H54 (cell line): ENCODE data around the gene HDAC10.

Experiments used
- DNase-seq: peaks from one replicate; pipeline ENCODE4 v3.0.0; 2011; ENCODE audit warnings: low spot score, mixed read lengths; ENCODE audit not compliant: insufficient read length
- FAIRE-seq: peaks from 3 replicates; lab custom pipeline; 2011; peaks lifted over from hg19 to GRCh38; lab: Jason Lieb, UNC
- POLR2A ChIP-seq: IDR thresholded peaks from 2 replicates; pipeline ENCODE4 v1.6.1; 2011; ENCODE audit warnings: low read depth, mild to moderate bottlenecking, low read length

Gene HDAC10

DNA sequence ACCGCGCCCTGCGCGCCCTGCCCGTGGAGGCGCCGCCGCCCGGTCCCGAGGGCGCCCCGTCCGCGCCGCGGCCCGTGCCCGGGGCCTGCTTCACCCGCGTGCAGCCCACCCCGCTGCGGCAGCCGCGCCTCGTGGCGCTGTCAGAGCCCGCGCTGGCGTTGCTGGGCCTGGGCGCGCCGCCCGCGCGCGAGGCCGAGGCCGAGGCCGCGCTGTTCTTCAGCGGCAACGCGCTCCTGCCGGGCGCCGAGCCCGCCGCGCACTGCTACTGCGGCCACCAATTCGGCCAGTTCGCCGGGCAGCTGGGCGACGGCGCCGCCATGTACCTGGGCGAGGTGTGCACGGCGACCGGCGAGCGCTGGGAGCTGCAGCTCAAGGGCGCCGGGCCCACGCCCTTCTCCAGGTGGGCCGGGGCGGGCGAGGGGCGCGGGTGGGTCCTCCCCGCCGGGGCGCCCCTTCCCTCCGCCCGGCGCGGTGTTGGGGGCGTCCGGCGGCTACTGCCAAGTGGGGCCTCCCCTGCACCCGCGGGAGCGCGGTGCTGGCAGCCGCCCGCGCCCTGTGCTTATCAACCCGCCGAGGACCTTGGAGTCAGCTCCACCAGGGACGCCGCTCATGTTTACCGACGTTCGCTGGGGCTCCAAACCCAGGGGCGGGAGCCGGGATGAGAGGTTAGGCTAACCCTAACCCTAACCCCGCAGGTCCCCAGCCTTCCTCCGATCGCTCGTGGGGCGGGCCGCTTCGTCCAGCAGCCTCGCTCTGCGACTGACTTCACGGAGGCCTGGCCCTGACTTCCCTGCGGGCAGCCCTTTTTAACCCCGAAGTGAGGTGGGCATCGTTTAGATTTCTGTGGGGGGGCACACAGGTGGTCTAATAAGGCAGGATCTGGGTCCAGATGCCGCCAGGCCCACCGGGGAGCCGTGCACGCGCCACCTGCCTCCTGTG is 49.6 kb downstream of the HDAC10 start:
- DNase-seq (no peak), FAIRE-seq (no peak)
- no peak for TF ChIP-seq POLR2A

DNA sequence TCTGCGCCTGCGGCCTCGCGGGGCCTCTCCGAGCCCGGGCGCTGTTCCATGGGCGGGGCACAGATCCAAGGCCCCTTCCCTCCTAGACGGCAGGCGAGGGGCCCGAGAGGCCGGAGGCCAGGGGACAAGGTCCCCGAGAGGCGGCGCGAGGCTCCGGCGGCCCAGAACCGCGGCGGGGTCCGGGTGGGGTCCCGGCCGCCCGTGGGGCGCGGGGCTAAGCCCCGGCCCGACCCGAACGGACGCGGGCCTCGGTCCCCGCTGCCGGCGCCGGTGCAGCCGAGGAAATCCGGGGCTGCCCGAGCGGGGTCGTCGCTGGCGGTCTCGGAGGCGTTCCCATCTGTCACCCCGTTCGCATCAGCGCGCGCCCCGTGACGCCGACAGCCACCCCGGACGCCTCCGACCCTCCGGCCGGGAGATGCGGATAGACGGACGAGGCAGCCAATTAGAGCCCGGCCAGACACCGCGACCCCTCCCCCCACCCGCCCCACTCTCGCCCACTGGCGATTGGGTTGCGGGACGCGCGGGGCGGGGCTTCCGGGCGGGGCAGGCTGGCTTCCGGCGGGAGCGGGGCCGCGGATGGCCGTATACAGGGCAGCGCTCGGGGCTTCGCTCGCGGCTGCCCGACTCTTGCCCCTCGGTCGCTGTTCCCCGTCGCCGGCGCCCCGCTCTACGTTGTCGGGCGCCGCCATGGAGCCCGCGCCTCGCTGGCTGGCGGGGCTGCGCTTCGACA is 50.4 kb downstream of the HDAC10 start, which contains the start of gene SELENOO:
TSS of gene SELENOO (plus strand) at position 551 of the 730 bp plus-strand sequence. CDS start at position 577, 26 bp downstream.
- FAIRE-seq (no peak), DNase-seq (peak; percentile 97)
- TF ChIP-seq POLR2A = peak; percentile 50; the same call in 1 of the 2 replicates

DNA sequence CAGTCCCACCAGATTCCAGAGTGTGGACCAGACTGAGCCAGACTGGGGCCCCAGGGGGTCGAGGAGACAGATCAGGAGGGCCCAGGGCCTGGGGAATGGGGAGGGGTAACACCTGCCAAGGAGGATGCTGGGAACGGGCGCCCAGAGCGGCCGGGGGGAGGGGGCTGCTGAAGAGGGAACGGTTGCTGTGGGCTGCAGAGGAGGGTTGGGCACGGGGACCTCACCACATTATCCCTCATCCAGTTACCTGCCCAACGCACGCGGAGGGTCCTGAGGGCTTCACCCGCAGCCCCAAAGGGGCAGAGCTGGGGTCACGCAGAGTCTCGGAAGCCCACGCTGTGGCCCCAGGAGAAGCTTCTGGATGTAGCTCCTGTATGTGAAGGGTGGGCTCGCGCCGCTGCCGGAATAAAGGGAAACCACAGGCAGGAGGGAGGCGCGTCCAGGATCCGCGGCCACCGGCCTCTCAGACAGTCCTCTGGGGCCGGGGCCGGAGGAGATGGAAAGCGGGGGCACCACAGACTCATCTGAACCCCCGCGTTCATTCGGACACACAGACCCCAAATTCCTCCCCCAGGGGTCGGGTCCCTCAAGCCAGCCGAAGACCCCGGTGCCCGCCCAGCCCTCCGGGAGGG is 51.1 kb downstream of the HDAC10 start:
- no peak for DNase-seq
- FAIRE-seq = no peak
- TF ChIP-seq POLR2A = no peak

DNA sequence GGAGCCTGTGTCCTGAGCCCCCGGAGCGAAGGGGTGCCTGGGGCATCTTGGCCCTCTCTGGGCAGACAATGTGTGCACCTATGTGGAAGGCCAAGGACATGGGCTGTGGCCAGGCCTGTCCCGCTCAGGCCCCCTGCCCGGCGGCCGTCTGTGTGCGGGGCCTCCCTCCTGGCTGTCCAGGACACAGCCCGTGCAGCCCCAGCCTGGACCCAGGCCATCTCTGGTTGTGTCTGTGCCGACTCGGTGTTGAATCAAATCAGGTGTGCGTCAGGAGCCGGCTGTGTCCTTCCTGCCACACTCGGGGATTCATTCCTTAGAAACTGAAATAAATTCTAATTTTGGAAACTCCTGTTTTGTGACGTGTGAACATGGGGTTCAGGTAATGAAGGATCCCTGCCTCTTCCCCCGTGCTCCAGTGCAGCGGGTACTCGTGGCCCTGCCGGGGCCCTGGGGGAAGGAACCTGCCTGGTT is 51.8 kb downstream of the HDAC10 start:
- no peak for TF ChIP-seq POLR2A
- FAIRE-seq (no peak), DNase-seq (no peak)

DNA sequence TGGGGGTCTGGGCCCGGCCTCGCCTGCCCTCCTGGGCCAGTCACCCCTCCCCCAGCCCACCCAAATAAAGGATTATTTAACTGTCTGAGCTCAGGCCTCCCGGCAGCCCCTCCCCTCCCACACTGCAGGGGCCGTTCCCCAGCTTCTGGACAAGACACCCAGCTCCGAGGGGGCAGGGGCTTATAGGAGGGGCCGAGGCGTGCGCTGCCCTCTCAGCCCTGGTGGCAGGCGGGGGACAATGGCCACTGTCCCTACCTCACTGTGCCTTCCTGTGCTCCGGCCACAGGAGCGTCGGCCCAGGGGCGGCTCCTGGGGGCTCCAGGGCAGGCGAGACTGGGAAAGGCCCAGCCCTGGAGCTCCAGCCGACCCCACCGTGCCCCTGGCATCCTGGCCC is 52.4 kb downstream of the HDAC10 start:
- no peak for FAIRE-seq
- TF ChIP-seq POLR2A = no peak
- DNase-seq = no peak

DNA sequence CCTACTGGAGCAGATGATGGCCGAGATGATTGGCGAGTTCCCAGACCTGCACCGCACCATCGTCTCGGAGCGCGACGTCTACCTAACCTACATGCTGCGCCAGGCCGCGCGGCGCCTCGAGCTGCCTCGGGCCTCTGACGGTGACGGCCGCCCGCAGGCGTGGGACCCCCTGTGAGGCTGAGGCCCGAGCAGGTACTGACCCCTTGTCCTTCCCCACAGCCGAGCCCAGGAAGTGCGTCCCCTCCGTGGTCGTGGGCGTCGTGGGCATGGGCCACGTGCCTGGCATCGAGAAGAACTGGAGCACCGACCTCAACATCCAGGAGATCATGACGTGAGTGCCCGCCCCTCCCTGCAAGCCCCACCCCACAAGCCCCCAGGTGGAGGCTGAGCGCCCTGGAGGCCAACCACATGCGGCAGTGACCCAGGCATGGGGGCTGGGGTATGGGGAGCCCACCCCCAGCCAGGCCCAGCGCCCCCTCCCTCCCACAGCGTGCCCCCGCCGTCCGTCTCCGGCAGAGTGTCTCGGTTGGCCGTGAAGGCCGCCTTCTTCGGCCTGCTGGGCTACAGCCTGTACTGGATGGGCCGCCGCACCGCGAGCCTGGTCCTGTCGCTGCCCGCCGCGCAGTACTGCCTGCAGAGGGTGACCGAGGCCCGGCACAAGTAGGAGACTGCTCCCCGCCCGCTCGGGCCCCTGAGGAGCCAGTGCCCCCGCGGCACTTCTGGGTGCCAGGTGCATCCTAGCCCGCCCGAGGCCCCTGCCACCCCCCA is 53.0 kb downstream of the HDAC10 start:
- no peak for FAIRE-seq

DNA sequence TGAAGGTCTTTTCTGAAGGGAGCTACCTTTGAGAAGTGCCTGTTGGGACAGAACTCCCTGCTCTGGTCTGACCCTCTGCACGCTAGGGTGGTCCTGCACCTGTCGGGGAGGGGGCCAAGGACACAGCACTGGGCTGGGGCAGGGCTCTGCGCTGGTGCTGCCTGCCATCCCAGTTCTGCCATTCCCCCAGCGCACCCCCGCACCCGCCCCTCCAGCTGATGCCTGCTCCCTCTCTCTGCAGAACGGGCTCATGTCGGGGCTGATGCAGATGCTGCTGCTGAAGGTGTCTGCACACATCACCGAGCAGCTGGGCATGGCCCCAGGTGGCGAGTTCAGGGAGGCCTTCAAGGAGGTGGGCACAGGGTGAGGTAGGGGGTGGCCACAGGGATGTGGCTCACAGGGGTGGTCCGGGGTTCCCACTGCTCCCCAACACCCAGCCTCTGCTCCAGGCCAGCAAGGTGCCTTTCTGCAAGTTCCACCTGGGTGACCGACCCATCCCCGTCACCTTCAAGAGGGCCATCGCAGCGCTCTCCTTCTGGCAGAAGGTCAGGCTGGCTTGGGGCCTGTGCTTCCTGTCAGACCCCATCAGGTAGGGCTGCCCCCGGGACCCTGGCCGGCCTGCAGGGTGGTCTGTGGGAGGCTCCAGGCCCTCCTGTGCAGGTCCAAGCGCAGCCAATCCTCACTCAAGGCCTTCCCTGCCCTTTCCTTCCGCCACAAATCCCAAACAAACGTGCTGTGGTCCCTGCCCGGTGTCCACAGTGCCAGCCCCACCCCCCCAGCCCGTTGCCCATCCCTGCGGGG is 53.9 kb downstream of the HDAC10 start:
- TF ChIP-seq POLR2A = no peak
- FAIRE-seq = no peak

More for the DNA sequence above, 53.0 kb downstream of the HDAC10 start:
- no peak for DNase-seq
- TF ChIP-seq POLR2A = no peak

DNA sequence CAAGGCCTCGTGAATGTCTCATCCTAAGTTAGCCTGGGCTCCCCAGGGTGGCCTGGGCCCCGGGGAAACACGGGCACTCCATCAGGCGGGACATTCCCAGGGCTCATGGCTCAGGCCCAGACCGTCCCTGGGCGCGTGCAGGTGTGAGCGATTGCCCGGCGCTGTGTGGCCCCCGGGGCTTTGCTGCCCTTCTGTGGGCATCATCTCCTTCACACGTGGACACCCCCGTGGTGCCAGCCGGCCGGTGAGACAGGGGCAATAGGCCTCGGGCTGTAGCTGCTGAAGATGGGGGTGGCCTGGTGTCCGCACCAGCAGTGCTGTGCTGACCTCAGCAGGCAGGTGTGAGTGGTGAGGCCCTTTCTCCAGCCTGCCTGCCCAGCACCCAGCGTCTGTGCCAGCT is 54.8 kb downstream of the HDAC10 start:
- FAIRE-seq = no peak
- TF ChIP-seq POLR2A = no peak
- no peak for DNase-seq

More for the DNA sequence above, 53.9 kb downstream of the HDAC10 start:
- DNase-seq = no peak
